COLO668 (cell line): ENCODE data around the gene SLC4A3.
"Not testable (repeated sequence)": the region's sequence is repeated elsewhere in the genome, so short reads cannot be mapped to it uniquely, and the experiment has no call there.

Experiments used
- DNase-seq: peaks from one replicate; lab custom pipeline; 2025; ENCODE audit not compliant: unreplicated experiment; lab: John Stamatoyannopoulos, UW

SLC4A3 gene

GRCh38 chr2:219648176-219648575 is 20.7 kb downstream of the SLC4A3 start:
- no peak for DNase-seq

- DNase-seq = no peak
Observed at GRCh38 chr2:219648963-219649362, 21.5 kb downstream of the SLC4A3 start.

GRCh38 chr2:219650426-219651248 is 23.2 kb downstream of the SLC4A3 start:
- DNase-seq = no peak

- DNase-seq = not testable (repeated sequence)
Observed at GRCh38 chr2:219651656-219652055, 24.2 kb downstream of the SLC4A3 start.

GRCh38 chr2:219656526-219656925 is 29.1 kb downstream of the SLC4A3 start:
- DNase-seq = no peak

- no peak for DNase-seq
Observed at GRCh38 chr2:219658196-219658846, 30.9 kb downstream of the SLC4A3 start.

GRCh38 chr2:219658874-219659273 is 31.4 kb downstream of the SLC4A3 start:
- DNase-seq = no peak

GRCh38 chr2:219661197-219661954 is 33.9 kb downstream of the SLC4A3 start:
- DNase-seq = no peak

- no peak for DNase-seq
Observed at GRCh38 chr2:219661955-219662395, 34.5 kb downstream of the SLC4A3 start.

- no peak for DNase-seq
Observed at GRCh38 chr2:219662566-219662965, 35.1 kb downstream of the SLC4A3 start.

- DNase-seq = no peak
Observed at GRCh38 chr2:219663116-219663762, 35.8 kb downstream of the SLC4A3 start.

- DNase-seq = no peak
Observed at GRCh38 chr2:219664041-219664440, 36.6 kb downstream of the SLC4A3 start.

- DNase-seq = no peak
Observed at GRCh38 chr2:219664944-219665343, 37.5 kb downstream of the SLC4A3 start.

GRCh38 chr2:219665926-219666325 is 38.5 kb downstream of the SLC4A3 start:
- DNase-seq = no peak

- no peak for DNase-seq
Observed at GRCh38 chr2:219668316-219668715, 40.9 kb downstream of the SLC4A3 start.

GRCh38 chr2:219670386-219670785 is 43.0 kb downstream of the SLC4A3 start:
- DNase-seq = no peak

GRCh38 chr2:219671279-219671678 is 43.8 kb downstream of the SLC4A3 start:
- DNase-seq = no peak

GRCh38 chr2:219672406-219672805 is 45.0 kb downstream of the SLC4A3 start:
- no peak for DNase-seq

GRCh38 chr2:219675221-219675620 is 47.8 kb downstream of the SLC4A3 start:
- no peak for DNase-seq

- no peak for DNase-seq
Observed at GRCh38 chr2:219676586-219676985, 49.2 kb downstream of the SLC4A3 start.

- no peak for DNase-seq
Observed at GRCh38 chr2:219679041-219679440, 51.6 kb downstream of the SLC4A3 start.
